Neural cell (in vitro differentiated cells): Measurements from ENCODE around the gene TRMT2A.

Experiments
- EP300 ChIP-seq: fragments of 450-650 bp; conservative IDR thresholded peaks from 2 replicates; pipeline ENCODE4 v1.6.1; 2014; ENCODE audit warnings: antibody characterized with exemption, mild to moderate bottlenecking, moderate library complexity; ENCODE audit not compliant: poor library complexity, severe bottlenecking
- TF ChIP-seq, protein P1 (sequence below): fragments of 450-650 bp; IDR thresholded peaks from 2 replicates; pipeline ENCODE4 v1.5.1; 2014; ENCODE audit warnings: antibody characterized with exemption, mild to moderate bottlenecking, moderate library complexity; ENCODE audit not compliant: poor library complexity, severe bottlenecking

DNA sequence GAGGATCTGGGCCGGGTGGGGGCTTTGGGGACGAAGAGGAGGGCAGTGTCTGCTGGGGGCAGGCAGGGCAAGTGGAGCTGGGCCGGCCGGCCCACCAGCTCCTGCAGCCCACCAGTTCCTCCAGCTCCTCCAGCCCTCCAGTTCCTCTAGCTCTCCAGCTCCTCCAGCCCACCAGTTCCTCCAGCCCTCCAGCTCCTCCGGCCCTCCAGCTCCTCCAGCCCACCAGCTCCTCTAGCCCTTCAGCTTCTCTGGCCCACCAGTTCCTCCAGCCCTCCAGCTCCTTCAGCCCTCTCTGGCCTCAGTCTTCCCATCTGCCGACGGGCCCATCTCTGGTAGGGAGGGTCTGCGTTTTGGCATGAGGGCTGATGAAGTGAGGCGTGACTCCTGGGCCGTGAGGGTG, 43.0 kb upstream of the TRMT2A start:
- TF ChIP-seq, protein P1, sequence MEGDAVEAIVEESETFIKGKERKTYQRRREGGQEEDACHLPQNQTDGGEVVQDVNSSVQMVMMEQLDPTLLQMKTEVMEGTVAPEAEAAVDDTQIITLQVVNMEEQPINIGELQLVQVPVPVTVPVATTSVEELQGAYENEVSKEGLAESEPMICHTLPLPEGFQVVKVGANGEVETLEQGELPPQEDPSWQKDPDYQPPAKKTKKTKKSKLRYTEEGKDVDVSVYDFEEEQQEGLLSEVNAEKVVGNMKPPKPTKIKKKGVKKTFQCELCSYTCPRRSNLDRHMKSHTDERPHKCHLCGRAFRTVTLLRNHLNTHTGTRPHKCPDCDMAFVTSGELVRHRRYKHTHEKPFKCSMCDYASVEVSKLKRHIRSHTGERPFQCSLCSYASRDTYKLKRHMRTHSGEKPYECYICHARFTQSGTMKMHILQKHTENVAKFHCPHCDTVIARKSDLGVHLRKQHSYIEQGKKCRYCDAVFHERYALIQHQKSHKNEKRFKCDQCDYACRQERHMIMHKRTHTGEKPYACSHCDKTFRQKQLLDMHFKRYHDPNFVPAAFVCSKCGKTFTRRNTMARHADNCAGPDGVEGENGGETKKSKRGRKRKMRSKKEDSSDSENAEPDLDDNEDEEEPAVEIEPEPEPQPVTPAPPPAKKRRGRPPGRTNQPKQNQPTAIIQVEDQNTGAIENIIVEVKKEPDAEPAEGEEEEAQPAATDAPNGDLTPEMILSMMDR, result no peak
- TF ChIP-seq EP300, result no peak
